BE2C (cell line): Measurements from ENCODE around the gene SPINT3.
"Not testable (repeated sequence)": the region's sequence is repeated elsewhere in the genome, so short reads cannot be mapped to it uniquely, and the experiment has no call there.

Source experiments
- DNase-seq: peaks from one replicate; pipeline ENCODE4 v3.0.0-alpha.2; 2020
- H3K27me3 ChIP-seq: fragments of 250-450 bp; sonication (Bioruptor Pico); 2 replicates; pipeline ENCODE4 v1.5.1; 2020; ENCODE audit warnings: mild to moderate bottlenecking
- H3K36me3 ChIP-seq: fragments of 250-450 bp; sonication (Bioruptor Pico); 2 replicates; pipeline ENCODE4 v1.5.1; 2020; ENCODE audit warnings: mild to moderate bottlenecking
- H3K4me1 ChIP-seq: fragments of 250-450 bp; sonication (Bioruptor Pico); 2 replicates; pipeline ENCODE4 v1.5.1; 2020
- H3K4me3 ChIP-seq: 2 replicates; pipeline ENCODE4 v1.5.1; 2011; ENCODE audit warnings: low read depth, low read length
- H3K9me3 ChIP-seq: fragments of 250-450 bp; sonication (Bioruptor Pico); 2 replicates; pipeline ENCODE4 v1.5.1; 2020
- CTCF ChIP-seq: IDR thresholded peaks from 2 replicates; pipeline ENCODE4 v1.5.1; 2012; ENCODE audit warnings: mild to moderate bottlenecking, low read depth, low read length

The SPINT3 gene

GRCh38 chr20:45484676-45485075 lies 30.7 kb downstream of the SPINT3 start:
- no peaks in the 10 kb centered on the region for H3K9me3 ChIP-seq
- TF ChIP-seq CTCF: no peak
- no peaks in the 10 kb centered on the region for H3K36me3 ChIP-seq
- no peak for DNase-seq
- peaks cover 6% of the 10 kb centered on the region for H3K4me1 ChIP-seq
- peaks cover 62% of the 10 kb centered on the region for H3K27me3 ChIP-seq
- H3K4me3 ChIP-seq: no peak overlapping the region

- H3K4me1 ChIP-seq: no peaks in the 10 kb centered on the region
- no peaks in the 10 kb centered on the region for H3K36me3 ChIP-seq
- no peaks in the 10 kb centered on the region for H3K9me3 ChIP-seq
- no peak overlapping the region for H3K4me3 ChIP-seq
- TF ChIP-seq CTCF: no peak
- DNase-seq: no peak
- H3K27me3 ChIP-seq: peaks cover 65% of the 10 kb centered on the region
Observed at GRCh38 chr20:45479822-45480221, 35.6 kb downstream of the SPINT3 start.

GRCh38 chr20:45477530-45478148 lies 37.8 kb downstream of the SPINT3 start:
- DNase-seq, H3K9me3 ChIP-seq, H3K4me1 ChIP-seq, H3K4me3 ChIP-seq, H3K36me3 ChIP-seq: not testable (repeated sequence)
- peaks cover 54% of the 10 kb centered on the region for H3K27me3 ChIP-seq

- not testable (repeated sequence) for H3K9me3 ChIP-seq, H3K36me3 ChIP-seq, H3K4me1 ChIP-seq, DNase-seq, H3K4me3 ChIP-seq
- peaks cover 60% of the 10 kb centered on the region for H3K27me3 ChIP-seq
Observed at GRCh38 chr20:45472286-45472685, 43.1 kb downstream of the SPINT3 start.

GRCh38 chr20:45470937-45471336 lies 44.5 kb downstream of the SPINT3 start:
- Histone ChIP-seq H3K4me1 (no peaks in the 10 kb centered on the region), H3K36me3 (no peaks in the 10 kb centered on the region), H3K27me3 (peaks cover 66% of the 10 kb centered on the region), H3K9me3 (0 out of 2 replicates have a peak, but pooled peaks cover 2% of the 10 kb centered on the region), H3K4me3 (peak overlapping the region; percentile 29)
- 0 out of 2 replicates have a peak, but pooled peaks have one; percentile 2 for TF ChIP-seq CTCF
- DNase-seq: no peak

GRCh38 chr20:45470262-45470931 lies 45.0 kb downstream of the SPINT3 start:
- 0 out of 2 replicates have a peak, but pooled peaks cover 2% of the 10 kb centered on the region for H3K9me3 ChIP-seq
- peaks cover 72% of the 10 kb centered on the region for H3K27me3 ChIP-seq
- no peaks in the 10 kb centered on the region for H3K36me3 ChIP-seq
- TF ChIP-seq CTCF: no peak
- peak; percentile 26 for DNase-seq
- H3K4me3 ChIP-seq: peak overlapping the region; percentile 29
- H3K4me1 ChIP-seq: no peaks in the 10 kb centered on the region
